Spleen (tissue), 11 donors: Measurements from ENCODE around the gene MSL3B.

Experiments used
- DNase-seq: peaks from one replicate; pipeline ENCODE4 v3.0.0-alpha.2; 2020
- H3K27ac ChIP-seq, 8 donors: fragments of 200-600 bp; sonication (generic) in 7 of 8; 1 replicate in 4 of 8; 2 replicates in 4 of 8; pipeline versions ENCODE4 v1.5.0 to v1.8.0; 2016 to 2021; ENCODE audit warnings: inconsistent platforms in 4 of 8, mild to moderate bottlenecking in 4 of 8, moderate library complexity in 1 of 8
- H3K27me3 ChIP-seq, 7 donors: fragments of 200-600 bp; sonication (generic) in 6 of 7; replicated peaks in 1 of 7; 1 replicate in 4 of 7; 2 replicates in 3 of 7; pipeline versions ENCODE4 v1.5.0 to v1.8.0; 2016 to 2021; ENCODE audit warnings: inconsistent platforms in 3 of 7, mild to moderate bottlenecking in 1 of 7
- H3K36me3 ChIP-seq, 6 donors: fragments of 200-600 bp; sonication (generic) in 5 of 6; 1 replicate in 4 of 6; 2 replicates in 2 of 6; pipeline versions ENCODE4 v1.5.0 to v1.8.0; 2016 to 2021; ENCODE audit warnings: inconsistent platforms in 2 of 6
- H3K4me1 ChIP-seq, 6 donors: fragments of 200-600 bp; sonication (generic) in 5 of 6; 1 replicate in 3 of 6; 2 replicates in 3 of 6; pipeline versions ENCODE4 v1.5.0 to v1.8.0; 2016 to 2021; ENCODE audit warnings: inconsistent platforms in 3 of 6
- H3K4me3 ChIP-seq, 8 donors: fragments of 200-600 bp; sonication (generic) in 7 of 8; 1 replicate in 4 of 8; 2 replicates in 4 of 8; pipeline versions ENCODE4 v1.5.0 to v1.8.0; 2016 to 2021; ENCODE audit warnings: inconsistent platforms in 4 of 8, mild to moderate bottlenecking in 4 of 8, moderate library complexity in 2 of 8
- H3K9me3 ChIP-seq, 8 donors: fragments of 200-600 bp; sonication (generic) in 7 of 8; 1 replicate in 4 of 8; 2 replicates in 4 of 8; pipeline versions ENCODE4 v1.5.0 to v1.8.0; 2016 to 2021; ENCODE audit warnings: inconsistent platforms in 4 of 8
- CTCF ChIP-seq, 11 experiments: fragments of 200-600 bp in 7 of 11; fragments of 450-650 bp in 4 of 11; sonication (generic) in 4 of 11; IDR thresholded peaks in 8 of 11; conservative IDR thresholded peaks in 3 of 11; 1 replicate in 7 of 11; 2 replicates in 4 of 11; pipeline versions ENCODE4 v1.4.0 to v1.8.0; 2016 to 2021; ENCODE audit warnings: antibody characterized with exemption in 11 of 11, inconsistent platforms in 4 of 11, mild to moderate bottlenecking in 1 of 11
- POLR2A ChIP-seq, 3 donors: fragments of 450-650 bp; IDR thresholded peaks; one replicate each; pipeline ENCODE4 v1.5.1; 2017; ENCODE audit warnings: antibody characterized with exemption in 3 of 3, mild to moderate bottlenecking in 1 of 3
- POLR2AphosphoS5 ChIP-seq, 3 donors: sonication (generic); formaldehyde crosslinking; IDR thresholded peaks; one replicate each; pipeline ENCODE4 v1.5.1; 2017; ENCODE audit warnings: antibody characterized with exemption in 3 of 3
- WGBS, 5 donors: extraction: QIAGEN DNeasy Blood & Tissue Kit in 3 of 5; methylation state at CpG; one replicate each; pipeline versions ENCODE4 v1.1.5 to v1.1.7; 2013 to 2018; 5-methylcytosine and 5-hydroxymethylcytosine counted together
- intact Hi-C: fragments of 100-400 bp; cut with DNase I; formaldehyde crosslinking; loops from one replicate; pipeline ENCODE4 v1.15.0; 2023; ENCODE audit warnings: low total_unique reads
- donor health status: healthy with polysubstance abuse.
- donor health status: DM: no; HTN: no; CAD: no; lungs with moderate emphysema.
- donor health status: DM: no; HTN: no; CAD: no.
- donor health status: Bipolar disorder and iron deficiency.
- donor health status: healthy.
- donor health status: DM: no; HTN: no; CAD: no.
- donor health status: DM: yes; HTN: yes; CAD: no.

The MSL3B gene

GRCh38 chr2:233831861-233832260, 36.3 kb downstream of the MSL3B start:
- TF ChIP-seq POLR2AphosphoS5 (IDR thresholded peaks at IDR 0.05) (no peak), POLR2A (IDR thresholded peaks at IDR 0.05) (no peak), CTCF (IDR thresholded peaks at IDR 0.05 in 8 of 11, conservative IDR thresholded peaks at IDR 0.05 in 3 of 11) (no peak)
- no peak overlapping the region for H3K4me3 ChIP-seq
- WGBS, 5 donors, result 90 to 98% (median 98%) methylated on average over 6 of the region's 6 CpGs
- no peaks in the 10 kb centered on the region for H3K4me1 ChIP-seq
- peaks cover 0 to 4% (median 0%) of the 10 kb centered on the region in 7 donors for H3K27me3 ChIP-seq
- H3K36me3 ChIP-seq, result peaks cover 0 to 32% (median 0%) of the 10 kb centered on the region in 6 donors
- H3K9me3 ChIP-seq, result no peaks in the 10 kb centered on the region
- DNase-seq, result peak; percentile 17
- no peak overlapping the region for H3K27ac ChIP-seq
- intact Hi-C loops, result no loop called here

GRCh38 chr2:233831011-233831721, 37.0 kb downstream of the MSL3B start:
- Histone ChIP-seq H3K36me3 (peaks cover 0 to 25% (median 0%) of the 10 kb centered on the region in 6 donors), H3K27me3 (peaks cover 0 to 4% (median 0%) of the 10 kb centered on the region in 7 donors), H3K27ac (no peak overlapping the region), H3K9me3 (peaks cover 0 to 5% (median 0%) of the 10 kb centered on the region in 8 donors), H3K4me3 (no peak overlapping the region), H3K4me1 (no peaks in the 10 kb centered on the region)
- intact Hi-C loops, result no loop called here
- TF ChIP-seq POLR2AphosphoS5 (IDR thresholded peaks at IDR 0.05) (no peak), CTCF (IDR thresholded peaks at IDR 0.05 in 8 of 11, conservative IDR thresholded peaks at IDR 0.05 in 3 of 11) (no peak), POLR2A (IDR thresholded peaks at IDR 0.05) (no peak)
- peak; percentile 68 for DNase-seq
- WGBS, 5 donors, result 45 to 76% (median 73%) methylated on average over 9 to 14 of the region's 14 CpGs

GRCh38 chr2:233830111-233830802, 37.9 kb downstream of the MSL3B start:
- peaks cover 0 to 4% (median 0%) of the 10 kb centered on the region in 7 donors for H3K27me3 ChIP-seq

More at GRCh38 chr2:233830111-233830802, 37.9 kb downstream of the MSL3B start:
- Histone ChIP-seq H3K9me3 (peaks cover 0 to 8% (median 0%) of the 10 kb centered on the region in 8 donors), H3K4me1 (no peaks in the 10 kb centered on the region), H3K36me3 (peaks cover 0 to 16% (median 0%) of the 10 kb centered on the region in 6 donors), H3K4me3 (no peak overlapping the region), H3K27ac (no peak overlapping the region)
- TF ChIP-seq POLR2AphosphoS5 (IDR thresholded peaks at IDR 0.05) (no peak), CTCF (IDR thresholded peaks at IDR 0.05 in 8 of 11, conservative IDR thresholded peaks at IDR 0.05 in 3 of 11) (no peak), POLR2A (IDR thresholded peaks at IDR 0.05) (no peak)
- WGBS, 5 donors, result 82 to 92% (median 90%) methylated on average over 5 to 6 of the region's 6 CpGs
- DNase-seq, result peak; percentile 42
- intact Hi-C loops, result no loop called here
